Amniotic stem cell (primary cell): ENCODE results near the gene SLC18A2.

ENCODE experiments used
- DNase-seq: peaks from one replicate; lab custom pipeline; 2025; lab: John Stamatoyannopoulos, UW

Gene SLC18A2

GRCh38 chr10:117237401-117237991, 3.4 kb upstream of the SLC18A2 start:
- DNase-seq: no peak

GRCh38 chr10:117239051-117239450, 1.9 kb upstream of the SLC18A2 start:
- no peak for DNase-seq

- no peak for DNase-seq
Measured at GRCh38 chr10:117239721-117240620, 943 bp upstream of the SLC18A2 start.

- no peak for DNase-seq
Measured at GRCh38 chr10:117241541-117242462, 888 bp downstream of the SLC18A2 start.

GRCh38 chr10:117242463-117242832, 1.5 kb downstream of the SLC18A2 start:
- no peak for DNase-seq

GRCh38 chr10:117246997-117247671, 6.2 kb downstream of the SLC18A2 start:
- DNase-seq: no peak

- no peak for DNase-seq
Measured at GRCh38 chr10:117248750-117249465, 8.0 kb downstream of the SLC18A2 start.

GRCh38 chr10:117249493-117250093, 8.7 kb downstream of the SLC18A2 start:
- DNase-seq: no peak

- no peak for DNase-seq
Measured at GRCh38 chr10:117250411-117250810, 9.5 kb downstream of the SLC18A2 start.

- DNase-seq: no peak
Measured at GRCh38 chr10:117253908-117254307, 13.0 kb downstream of the SLC18A2 start.

- DNase-seq: no peak
Measured at GRCh38 chr10:117254338-117254737, 13.4 kb downstream of the SLC18A2 start.

GRCh38 chr10:117254774-117255735, 14.1 kb downstream of the SLC18A2 start:
- DNase-seq: no peak

- DNase-seq: no peak
Measured at GRCh38 chr10:117255835-117256460, 15.0 kb downstream of the SLC18A2 start.

GRCh38 chr10:117256910-117257309, 16.0 kb downstream of the SLC18A2 start:
- DNase-seq: no peak

GRCh38 chr10:117257721-117258120, 16.8 kb downstream of the SLC18A2 start:
- DNase-seq: no peak

- DNase-seq: no peak
Measured at GRCh38 chr10:117259279-117259678, 18.4 kb downstream of the SLC18A2 start.

- DNase-seq: no peak
Measured at GRCh38 chr10:117260084-117260483, 19.2 kb downstream of the SLC18A2 start.

GRCh38 chr10:117261501-117261900, 20.6 kb downstream of the SLC18A2 start:
- no peak for DNase-seq

- no peak for DNase-seq
Measured at GRCh38 chr10:117262291-117262902, 21.5 kb downstream of the SLC18A2 start.
